Smooth muscle cell of the umbilical artery (primary cell): Measurements from ENCODE around the gene PHLPP2. TPM values are rescaled to one million over a fixed set of nuclear protein-coding genes. Genes with fewer than 3 reads are reported as not detected.

Experiments used
- total RNA-seq: library from RNA; depleted of rRNA; stranded (reverse); fragments of >200 nt; gene quantifications from 2 replicates; pipeline ENCODE4 v1.2.3, GENCODE V29; 2014

PHLPP2 gene, protein sequence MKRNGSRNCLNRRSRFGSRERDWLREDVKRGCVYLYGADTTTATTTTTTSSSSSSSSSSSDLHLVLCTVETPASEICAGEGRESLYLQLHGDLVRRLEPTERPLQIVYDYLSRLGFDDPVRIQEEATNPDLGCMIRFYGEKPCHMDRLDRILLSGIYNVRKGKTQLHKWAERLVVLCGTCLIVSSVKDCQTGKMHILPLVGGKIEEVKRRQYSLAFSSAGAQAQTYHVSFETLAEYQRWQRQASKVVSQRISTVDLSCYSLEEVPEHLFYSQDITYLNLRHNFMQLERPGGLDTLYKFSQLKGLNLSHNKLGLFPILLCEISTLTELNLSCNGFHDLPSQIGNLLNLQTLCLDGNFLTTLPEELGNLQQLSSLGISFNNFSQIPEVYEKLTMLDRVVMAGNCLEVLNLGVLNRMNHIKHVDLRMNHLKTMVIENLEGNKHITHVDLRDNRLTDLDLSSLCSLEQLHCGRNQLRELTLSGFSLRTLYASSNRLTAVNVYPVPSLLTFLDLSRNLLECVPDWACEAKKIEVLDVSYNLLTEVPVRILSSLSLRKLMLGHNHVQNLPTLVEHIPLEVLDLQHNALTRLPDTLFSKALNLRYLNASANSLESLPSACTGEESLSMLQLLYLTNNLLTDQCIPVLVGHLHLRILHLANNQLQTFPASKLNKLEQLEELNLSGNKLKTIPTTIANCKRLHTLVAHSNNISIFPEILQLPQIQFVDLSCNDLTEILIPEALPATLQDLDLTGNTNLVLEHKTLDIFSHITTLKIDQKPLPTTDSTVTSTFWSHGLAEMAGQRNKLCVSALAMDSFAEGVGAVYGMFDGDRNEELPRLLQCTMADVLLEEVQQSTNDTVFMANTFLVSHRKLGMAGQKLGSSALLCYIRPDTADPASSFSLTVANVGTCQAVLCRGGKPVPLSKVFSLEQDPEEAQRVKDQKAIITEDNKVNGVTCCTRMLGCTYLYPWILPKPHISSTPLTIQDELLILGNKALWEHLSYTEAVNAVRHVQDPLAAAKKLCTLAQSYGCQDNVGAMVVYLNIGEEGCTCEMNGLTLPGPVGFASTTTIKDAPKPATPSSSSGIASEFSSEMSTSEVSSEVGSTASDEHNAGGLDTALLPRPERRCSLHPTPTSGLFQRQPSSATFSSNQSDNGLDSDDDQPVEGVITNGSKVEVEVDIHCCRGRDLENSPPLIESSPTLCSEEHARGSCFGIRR (N-terminal part only)
- 6.5 and 14.9 TPM in 2 replicates for total RNA-seq

GRCh38 chr16:71724320-71724751 lies at the start of gene PHLPP2:
Gene PHLPP2 (minus strand): TSS chr16:71724701. CDS start chr16:71714795, 9,906 bp downstream.

GRCh38 chr16:71626018-71626857 lies 98.3 kb downstream of the PHLPP2 start, which contains the start of gene MARVELD3:
Gene MARVELD3 (plus strand): TSS chr16:71626184. CDS start chr16:71626230, 46 bp downstream.

Other genes with a start within 250 kb of the PHLPP2 start
- 2.3 and 3.0 TPM in 2 replicates for gene ZNF19, start 235.4 kb downstream of the PHLPP2 start, total RNA-seq
- not detected in 2 replicates for gene CHST4, start 198.3 kb downstream of the PHLPP2 start, total RNA-seq
- not detected in 2 replicates for gene TAT, start 147.6 kb downstream of the PHLPP2 start, total RNA-seq
- not detected in 2 replicates for gene MARVELD3, start 98.5 kb downstream of the PHLPP2 start, total RNA-seq
- gene AP1G1, start 84.1 kb upstream of the PHLPP2 start, total RNA-seq: 70.7 and 93.5 TPM in 2 replicates
- 9.8 and 14.3 TPM in 2 replicates for gene ATXN1L, start 121.3 kb upstream of the PHLPP2 start, total RNA-seq
- 4.1 and 6.8 TPM in 2 replicates for gene ZNF821, start 159.5 kb upstream of the PHLPP2 start, total RNA-seq
- gene IST1, start 170.8 kb upstream of the PHLPP2 start, total RNA-seq: 174 and 206 TPM in 2 replicates